Muscle layer of duodenum (tissue), 2 donors: Measurements from ENCODE around the gene DHRS4.

Experiments used
- H3K27ac ChIP-seq: one replicate; pipeline ENCODE4 v1.7.0; 2013; ENCODE audit warnings: mild to moderate bottlenecking, low read length
- H3K27me3 ChIP-seq: one replicate; pipeline ENCODE4 v1.7.0; 2013; ENCODE audit warnings: low read depth, mild to moderate bottlenecking, control low read depth, low read length
- H3K36me3 ChIP-seq, 2 donors: one replicate each; pipeline ENCODE4 v1.7.0; 2013; ENCODE audit warnings: low read length in 2 of 2, control low read depth in 1 of 2, mild to moderate bottlenecking in 1 of 2; ENCODE audit not compliant: insufficient read depth in 2 of 2, control insufficient read depth in 1 of 2
- H3K4me1 ChIP-seq, 2 donors: one replicate each; pipeline ENCODE4 v1.7.0; 2013; ENCODE audit warnings: low read length in 2 of 2, mild to moderate bottlenecking in 2 of 2, control low read depth in 1 of 2, moderate library complexity in 1 of 2; ENCODE audit not compliant: insufficient read depth in 2 of 2, control insufficient read depth in 1 of 2
- H3K4me3 ChIP-seq, 2 donors: one replicate each; pipeline ENCODE4 v1.7.0; 2013; ENCODE audit warnings: low read length in 2 of 2, low read depth in 1 of 2, mild to moderate bottlenecking in 1 of 2
- H3K9me3 ChIP-seq, 2 donors: one replicate each; pipeline ENCODE4 v1.7.0; 2013; ENCODE audit warnings: low read length in 2 of 2, control low read depth in 1 of 2, mild to moderate bottlenecking in 1 of 2; ENCODE audit not compliant: control insufficient read depth in 1 of 2
- donor health status: healthy.

Gene DHRS4

DNA sequence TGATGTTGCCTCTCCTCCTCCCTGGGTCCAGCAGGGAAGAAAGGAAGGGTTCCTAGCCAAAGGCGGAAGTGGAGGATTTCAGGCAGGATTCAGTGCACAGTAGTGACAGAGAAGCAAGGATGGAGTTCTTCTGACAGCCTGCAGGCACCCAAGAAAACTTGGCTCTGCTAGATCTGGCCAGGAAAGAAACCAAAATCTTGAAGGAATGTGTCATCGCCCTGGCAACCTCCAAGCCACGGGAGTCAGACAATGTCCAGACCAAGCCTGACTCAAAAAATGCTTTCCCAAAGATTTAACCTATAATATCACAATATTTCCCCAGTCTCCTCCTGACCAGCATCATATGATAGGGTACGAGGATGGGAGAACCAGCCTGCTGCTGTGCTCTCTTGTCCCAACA, 22.8 kb upstream of the DHRS4 start:
- no peaks in the 10 kb centered on the region for H3K27me3 ChIP-seq
- no peak overlapping the region for H3K4me3 ChIP-seq
- no peak overlapping the region for H3K27ac ChIP-seq
- peaks cover 9 to 15% of the 10 kb centered on the region in 2 donors for H3K4me1 ChIP-seq
- H3K36me3 ChIP-seq: no peaks in the 10 kb centered on the region
- no peaks in the 10 kb centered on the region for H3K9me3 ChIP-seq

DNA sequence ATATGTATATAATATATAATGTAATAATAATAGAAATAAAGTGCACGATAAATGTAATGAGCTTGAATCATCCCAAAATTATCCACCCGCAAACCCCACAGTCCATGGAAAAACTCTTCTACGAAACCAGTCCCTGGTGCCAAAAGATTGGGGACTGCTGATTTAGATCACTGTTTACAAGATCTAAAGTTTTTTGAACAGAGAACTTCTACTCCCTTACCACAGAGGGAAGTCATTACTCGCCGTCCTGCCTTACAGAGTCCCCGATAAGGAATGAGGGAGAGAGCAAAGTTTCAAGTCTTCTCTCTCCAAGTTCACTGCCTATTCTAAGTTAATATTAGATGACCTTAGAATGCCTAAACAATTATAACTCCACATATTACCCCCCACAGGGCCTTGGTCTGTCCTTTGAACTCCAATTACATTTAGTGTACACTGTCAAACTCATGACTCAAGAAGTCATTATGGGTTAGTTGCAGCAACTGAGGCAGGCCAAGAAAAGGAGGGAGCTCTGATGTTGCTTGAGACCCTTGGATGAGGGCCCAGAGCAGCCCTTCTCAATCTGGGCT, 21.8 kb upstream of the DHRS4 start:
- Histone ChIP-seq H3K36me3 (no peaks in the 10 kb centered on the region), H3K27me3 (no peaks in the 10 kb centered on the region), H3K27ac (no peak overlapping the region), H3K4me1 (peaks cover 9 to 15% of the 10 kb centered on the region in 2 donors), H3K9me3 (no peaks in the 10 kb centered on the region), H3K4me3 (no peak overlapping the region)

DNA sequence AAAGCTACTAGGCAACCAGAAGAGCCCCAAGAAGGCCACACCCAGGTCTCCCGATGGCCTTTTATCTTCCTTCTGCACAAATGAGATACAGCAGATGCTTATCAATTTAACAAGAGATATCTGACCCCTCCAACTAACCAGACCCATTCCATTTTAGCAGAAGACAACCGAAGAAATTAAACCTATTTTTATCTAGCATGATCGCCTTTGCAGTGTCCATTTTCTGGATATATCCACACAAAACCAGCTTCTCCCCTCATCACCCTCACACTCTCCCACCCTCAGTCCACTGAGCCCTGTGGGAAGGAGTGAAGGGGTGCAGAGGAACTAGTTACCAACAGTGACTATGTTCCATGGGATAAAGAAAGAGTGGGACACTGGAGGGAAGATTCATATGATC, 20.9 kb upstream of the DHRS4 start:
- no peak overlapping the region for H3K27ac ChIP-seq
- H3K36me3 ChIP-seq: no peaks in the 10 kb centered on the region
- H3K27me3 ChIP-seq: no peaks in the 10 kb centered on the region
- H3K4me3 ChIP-seq: no peak overlapping the region
- peaks cover 9 to 15% of the 10 kb centered on the region in 2 donors for H3K4me1 ChIP-seq
- H3K9me3 ChIP-seq: no peaks in the 10 kb centered on the region

DNA sequence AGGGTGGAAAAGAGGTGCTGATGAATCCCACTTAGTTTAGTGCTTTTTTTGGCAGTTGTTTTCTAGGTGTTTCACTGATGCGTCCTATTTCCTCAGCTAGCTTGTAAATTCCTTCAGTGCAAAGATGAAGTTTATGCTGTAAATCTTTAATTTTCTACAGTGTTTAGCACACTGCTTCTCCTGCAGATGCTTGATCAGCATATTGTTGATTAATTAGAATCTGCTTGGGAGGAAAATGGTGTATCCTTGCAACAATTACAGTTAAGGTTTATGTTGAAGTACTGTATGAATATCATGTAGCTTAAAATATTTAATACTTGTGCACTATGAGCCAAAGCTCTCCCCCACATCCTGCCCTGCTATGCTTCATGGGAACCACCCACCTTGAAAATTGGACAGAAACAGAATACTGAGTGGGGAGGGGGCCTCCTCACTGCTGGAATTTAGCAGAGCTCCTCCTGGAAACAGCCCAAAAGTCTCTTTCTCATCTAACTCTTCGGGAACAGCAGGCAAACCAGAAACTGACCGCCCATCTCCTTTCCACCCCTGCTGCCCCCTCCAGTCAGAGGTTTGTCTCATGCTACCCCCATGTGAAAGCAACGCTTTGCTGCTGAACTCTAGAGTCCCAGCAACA, 20.3 kb upstream of the DHRS4 start:
- Histone ChIP-seq H3K4me3 (no peak overlapping the region), H3K4me1 (peaks cover 9 to 15% of the 10 kb centered on the region in 2 donors), H3K27ac (no peak overlapping the region), H3K27me3 (no peaks in the 10 kb centered on the region), H3K36me3 (no peaks in the 10 kb centered on the region), H3K9me3 (no peaks in the 10 kb centered on the region)

DNA sequence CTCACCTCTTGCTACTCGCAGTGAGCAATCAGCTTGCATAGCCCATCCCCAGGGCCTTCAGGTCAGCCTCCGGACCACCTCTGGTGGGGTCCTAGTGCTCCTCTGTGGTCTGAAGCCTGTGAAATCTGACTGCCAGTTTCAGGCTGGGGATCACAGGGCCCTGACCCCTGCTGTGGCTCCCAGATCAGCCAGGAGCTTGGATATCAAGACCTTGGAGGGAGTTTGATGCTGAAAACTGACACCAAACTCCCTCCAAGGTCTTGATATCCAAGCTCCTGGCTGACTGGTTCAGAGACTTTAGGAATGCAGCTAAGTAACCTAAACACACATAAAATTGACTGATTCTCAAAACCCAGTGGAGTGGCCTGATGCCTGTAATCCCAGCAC, 19.8 kb upstream of the DHRS4 start:
- no peak overlapping the region for H3K4me3 ChIP-seq
- H3K36me3 ChIP-seq: no peaks in the 10 kb centered on the region
- no peaks in the 10 kb centered on the region for H3K27me3 ChIP-seq
- peaks cover 9 to 15% of the 10 kb centered on the region in 2 donors for H3K4me1 ChIP-seq
- no peak overlapping the region for H3K27ac ChIP-seq
- H3K9me3 ChIP-seq: no peaks in the 10 kb centered on the region

DNA sequence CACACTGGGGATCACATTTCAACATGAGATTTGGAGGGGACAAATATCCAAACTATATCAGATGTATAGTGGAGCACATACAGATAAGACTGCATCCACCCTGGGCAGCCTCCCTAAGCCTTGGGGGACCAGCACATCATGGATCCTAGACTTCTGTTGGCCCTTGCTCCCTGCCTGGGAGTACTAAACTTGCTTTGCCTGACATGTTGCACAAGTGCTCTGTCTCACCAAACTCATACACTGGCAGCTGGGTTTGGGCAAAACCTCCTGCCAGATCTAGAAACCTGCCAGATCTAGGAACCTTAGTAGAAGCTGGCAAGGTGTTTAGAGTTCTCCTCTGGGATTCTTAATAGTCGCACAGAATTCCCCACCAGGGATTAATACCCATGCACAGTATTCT, 18.4 kb upstream of the DHRS4 start:
- no peak overlapping the region for H3K4me3 ChIP-seq
- H3K36me3 ChIP-seq: peaks cover 0 to 3% of the 10 kb centered on the region in 2 donors
- no peak overlapping the region for H3K27ac ChIP-seq
- no peaks in the 10 kb centered on the region for H3K9me3 ChIP-seq
- H3K27me3 ChIP-seq: no peaks in the 10 kb centered on the region
- H3K4me1 ChIP-seq: peaks cover 9 to 11% of the 10 kb centered on the region in 2 donors

DNA sequence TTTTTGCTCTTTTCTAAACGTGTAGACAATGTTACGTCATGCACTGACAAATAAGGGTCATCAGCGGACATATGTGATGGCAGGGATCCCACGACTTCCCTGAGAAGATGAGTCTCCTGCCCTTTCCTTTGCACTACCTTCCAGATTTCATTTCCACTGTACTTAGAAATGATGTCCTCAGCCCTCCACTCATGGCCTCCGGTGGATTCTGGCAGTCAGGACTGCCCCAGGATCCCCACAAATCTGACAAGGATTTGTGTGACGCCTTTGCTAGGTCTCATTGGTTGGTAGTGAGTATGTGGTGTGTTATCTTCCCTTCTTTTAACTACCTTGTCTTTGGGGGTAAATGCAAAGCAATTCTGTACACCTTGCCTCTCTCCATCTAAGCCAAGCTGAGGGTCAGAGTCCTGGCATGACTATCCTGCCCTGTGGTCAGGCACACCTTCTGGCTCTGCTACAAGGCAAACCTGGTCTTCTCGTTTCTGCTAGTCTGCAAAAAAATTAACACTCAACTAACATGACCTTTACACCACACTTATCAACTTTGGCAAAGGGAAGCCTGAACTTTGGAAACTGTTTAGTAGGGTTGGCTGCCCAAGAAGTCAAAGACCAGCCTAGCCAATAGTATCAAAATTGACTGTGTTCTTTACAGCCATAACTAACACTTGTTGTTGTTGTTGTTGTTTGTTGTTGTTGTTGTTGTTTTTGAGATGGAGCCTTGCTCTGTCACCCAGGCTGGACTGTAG, 17.3 kb upstream of the DHRS4 start:
- H3K27ac ChIP-seq: no peak overlapping the region
- H3K36me3 ChIP-seq: peaks cover 0 to 10% of the 10 kb centered on the region in 2 donors
- H3K27me3 ChIP-seq: no peaks in the 10 kb centered on the region
- no peaks in the 10 kb centered on the region for H3K9me3 ChIP-seq
- H3K4me3 ChIP-seq: no peak overlapping the region
- peaks cover 0 to under 1% of the 10 kb centered on the region in 2 donors for H3K4me1 ChIP-seq

DNA sequence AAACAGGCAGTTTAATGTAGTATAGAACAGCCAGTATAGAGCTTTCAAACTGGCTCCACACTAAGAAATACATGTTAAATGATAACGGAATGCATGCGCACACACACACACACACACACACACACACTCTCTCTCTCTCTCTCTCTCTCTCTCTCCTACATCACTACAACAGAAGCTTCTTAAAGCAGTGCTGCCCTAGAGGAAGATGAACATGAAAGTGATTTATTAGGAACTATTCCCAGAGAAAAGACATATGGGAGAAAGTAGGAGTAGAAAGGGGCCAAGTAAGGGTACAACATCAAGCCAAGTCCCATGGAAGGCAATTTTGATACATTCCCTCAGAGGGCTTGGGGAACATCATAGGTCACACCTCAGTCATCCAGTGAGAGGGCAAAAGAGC, 16.4 kb upstream of the DHRS4 start:
- Histone ChIP-seq H3K4me3 (no peak overlapping the region), H3K4me1 (no peaks in the 10 kb centered on the region), H3K9me3 (no peaks in the 10 kb centered on the region), H3K27ac (no peak overlapping the region), H3K36me3 (peaks cover 0 to 13% of the 10 kb centered on the region in 2 donors), H3K27me3 (no peaks in the 10 kb centered on the region)

DNA sequence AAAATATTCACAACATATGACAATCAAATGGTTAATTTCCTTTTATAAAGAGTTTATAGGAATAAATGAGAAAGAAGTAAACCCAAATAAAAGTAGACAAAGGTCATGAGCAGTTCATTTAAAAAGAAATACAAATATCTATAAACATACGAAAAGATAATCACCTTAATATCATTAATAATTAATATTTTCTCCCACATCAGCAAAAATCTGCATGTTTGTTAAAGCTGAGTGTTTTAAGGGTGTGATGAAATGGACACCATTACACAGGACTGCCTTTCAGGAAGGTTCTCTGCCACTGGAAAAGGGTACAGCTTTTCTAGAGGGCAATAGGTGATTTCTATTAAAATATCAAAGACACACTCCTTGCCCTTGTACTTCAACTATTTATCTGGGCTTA, 14.7 kb upstream of the DHRS4 start:
- Histone ChIP-seq H3K4me1 (no peaks in the 10 kb centered on the region), H3K36me3 (peaks cover 0 to 16% of the 10 kb centered on the region in 2 donors)

DNA sequence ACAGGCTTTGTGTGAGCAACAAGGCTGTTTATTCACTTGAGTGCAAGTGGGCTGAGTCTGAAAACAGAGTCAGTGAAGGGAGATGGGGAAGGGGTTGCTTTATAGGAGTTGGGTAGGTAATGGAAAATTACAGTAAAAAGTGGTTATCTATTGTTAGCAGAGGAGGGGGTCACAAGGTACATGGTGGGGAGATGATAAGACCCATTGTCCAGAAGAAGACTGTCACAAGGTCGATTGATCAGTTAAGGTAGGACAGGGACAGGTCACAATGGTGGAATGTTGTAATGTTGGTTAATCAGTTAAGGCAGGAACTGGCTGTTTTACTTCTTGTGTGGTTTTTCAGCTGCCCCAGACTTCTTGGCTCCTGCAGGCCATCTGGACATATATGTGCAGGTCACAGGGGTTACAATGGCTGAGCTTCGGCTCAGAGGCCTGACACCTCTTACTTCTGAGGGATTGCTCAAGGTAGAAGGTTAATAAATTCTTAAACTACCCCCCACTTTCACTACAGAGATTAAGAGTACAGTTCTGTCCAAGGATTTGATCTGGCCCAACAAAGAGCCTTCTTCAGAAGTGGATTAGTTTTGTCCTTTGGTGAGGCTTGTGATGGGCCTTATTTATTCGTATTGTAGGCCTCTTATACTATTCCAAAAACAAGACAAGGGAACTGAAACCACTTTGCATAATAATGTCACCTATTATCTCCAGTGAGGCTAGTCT, 13.8 kb upstream of the DHRS4 start:
- H3K4me3 ChIP-seq: no peak overlapping the region
- H3K4me1 ChIP-seq: no peaks in the 10 kb centered on the region
- peaks cover 0 to 16% of the 10 kb centered on the region in 2 donors for H3K36me3 ChIP-seq
- no peak overlapping the region for H3K27ac ChIP-seq
- no peaks in the 10 kb centered on the region for H3K27me3 ChIP-seq
- H3K9me3 ChIP-seq: no peaks in the 10 kb centered on the region

More for the DNA sequence above, 14.7 kb upstream of the DHRS4 start:
- Histone ChIP-seq H3K9me3 (no peaks in the 10 kb centered on the region), H3K27me3 (no peaks in the 10 kb centered on the region), H3K27ac (no peak overlapping the region), H3K4me3 (no peak overlapping the region)

DNA sequence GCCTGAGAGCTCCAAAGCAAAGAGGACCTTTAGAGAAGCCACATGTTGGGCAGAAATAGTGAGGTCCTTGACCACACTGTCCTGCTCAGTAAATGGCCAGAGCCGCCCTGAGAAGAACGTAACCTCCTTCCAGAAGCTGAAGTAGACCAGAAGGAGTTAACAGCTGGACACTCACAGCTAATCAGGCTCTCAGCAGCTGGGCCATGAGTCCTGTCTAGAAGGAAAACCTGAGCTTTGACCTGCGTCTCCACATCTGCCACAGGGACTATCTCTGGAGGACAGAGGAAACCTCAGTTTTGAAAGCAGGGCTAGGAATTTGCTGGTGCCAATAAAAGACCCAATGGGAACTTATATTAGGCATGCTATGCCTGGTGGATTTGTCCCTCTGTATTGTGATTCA, 12.3 kb upstream of the DHRS4 start:
- Histone ChIP-seq H3K27me3 (no peaks in the 10 kb centered on the region), H3K9me3 (no peaks in the 10 kb centered on the region), H3K27ac (no peak overlapping the region), H3K4me1 (no peaks in the 10 kb centered on the region), H3K36me3 (peaks cover 0 to 16% of the 10 kb centered on the region in 2 donors), H3K4me3 (no peak overlapping the region)
